Activated CD4-positive, CD25-positive, alpha-beta regulatory T cell (primary cell): Measurements from ENCODE around the gene MTG2.

ENCODE experiments used
- DNase-seq, 4 experiments: peaks; one replicate each; lab custom pipeline; 2025; lab: John Stamatoyannopoulos, UW

The MTG2 gene

GRCh38 chr20:62182469-62183425 is at the start of gene MTG2:
Gene MTG2 (plus strand): TSS chr20:62183028. CDS start chr20:62193421, 10,393 bp downstream.
- DNase-seq, result peak; percentile 83 to 90 (median 88)

- no peak for DNase-seq
Measured at GRCh38 chr20:62133051-62133845, 49.6 kb upstream of the MTG2 start.

GRCh38 chr20:62133864-62134263 is 49.0 kb upstream of the MTG2 start:
- DNase-seq, result no peak

GRCh38 chr20:62134735-62135231 is 48.0 kb upstream of the MTG2 start:
- DNase-seq, result no peak

- no peak for DNase-seq
Measured at GRCh38 chr20:62135573-62136266, 47.1 kb upstream of the MTG2 start.

GRCh38 chr20:62136283-62137091 is 46.3 kb upstream of the MTG2 start:
- DNase-seq, result peak; percentile 9 to 62 (median 42)

- DNase-seq, result no peak
Measured at GRCh38 chr20:62137092-62137384, 45.8 kb upstream of the MTG2 start.

GRCh38 chr20:62137478-62138203 is 45.2 kb upstream of the MTG2 start:
- no peak for DNase-seq

- no peak for DNase-seq
Measured at GRCh38 chr20:62138204-62138543, 44.7 kb upstream of the MTG2 start.

- no peak for DNase-seq
Measured at GRCh38 chr20:62138912-62139311, 43.9 kb upstream of the MTG2 start.

- DNase-seq, result no peak
Measured at GRCh38 chr20:62139636-62140035, 43.2 kb upstream of the MTG2 start.

- no peak for DNase-seq
Measured at GRCh38 chr20:62141043-62141396, 41.8 kb upstream of the MTG2 start.

GRCh38 chr20:62141397-62142251 is 41.2 kb upstream of the MTG2 start:
- no peak for DNase-seq

GRCh38 chr20:62142252-62143080 is 40.4 kb upstream of the MTG2 start:
- peak in 1 of 4 experiments; percentile 31 for DNase-seq

GRCh38 chr20:62143081-62143956 is 39.5 kb upstream of the MTG2 start, which contains the start of the genes PSMA7 and SS18L1:
Gene PSMA7 (minus strand): TSS chr20:62143394. CDS start chr20:62143303, 91 bp downstream.
Gene SS18L1 (plus strand): TSS chr20:62143769. CDS start chr20:62143821, 52 bp downstream.
- peak; percentile 65 to 85 (median 76) for DNase-seq

- peak in 2 of 4 experiments; percentile 14 to 25 for DNase-seq
Measured at GRCh38 chr20:62143957-62144825, 38.6 kb upstream of the MTG2 start.

GRCh38 chr20:62145688-62146018 is 37.2 kb upstream of the MTG2 start:
- no peak for DNase-seq
